Endothelial cell of umbilical vein (primary cell): ENCODE data around the gene DGCR6L. TPM values are rescaled to one million over a fixed set of nuclear protein-coding genes. Genes with fewer than 3 reads are reported as not detected.
"Not testable (repeated sequence)": the region's sequence is repeated elsewhere in the genome, so short reads cannot be mapped to it uniquely, and the experiment has no call there.

Experiments used
- BruUV-seq: library from RNA; stranded (reverse); fragments of 400-500 nt; replicated peaks from 2 replicates; lab custom pipeline; 2021; lab: Mats Ljungman, UMichigan
- CTCF ChIA-PET: fragments of 300-600, 350-600 bp; sonication (Branson Sonifier 250); formaldehyde crosslinking; loops from one replicate; lab custom pipeline; 2021; ENCODE audit warnings: antibody characterized with exemption, inconsistent platforms; lab: Charles Lee
- POLR2A ChIA-PET: fragments of 300-600, 350-600 bp; sonication (Branson Sonifier 250); formaldehyde crosslinking; loops from one replicate; lab custom pipeline; 2021; ENCODE audit warnings: antibody characterized with exemption, inconsistent platforms; lab: Charles Lee
- DNase-seq: peaks from one replicate; pipeline ENCODE4 v3.0.0-alpha.2; 2011; ENCODE audit warnings: low read depth, low spot score
- FAIRE-seq: peaks from 2 replicates; lab custom pipeline; 2011; peaks lifted over from hg19 to GRCh38; lab: Jason Lieb, UNC
- H2AFZ ChIP-seq: 2 replicates; pipeline ENCODE4 v1.6.0; 2012; ENCODE audit warnings: low read depth, low read length, control low read depth, inconsistent platforms
- H3K27ac ChIP-seq: 2 replicates; pipeline ENCODE4 v1.5.1; 2011; ENCODE audit warnings: low read depth, mild to moderate bottlenecking, control low read depth, low read length, moderate library complexity; ENCODE audit not compliant: insufficient read depth
- H3K27me3 ChIP-seq, 2 experiments: 2 replicates each; pipeline versions ENCODE4 v1.6.0 to v1.6.1; 2011; ENCODE audit warnings: low read length in 2 of 2, mixed read lengths in 1 of 2; ENCODE audit not compliant: control insufficient read depth in 2 of 2, insufficient read depth in 2 of 2
- H3K36me3 ChIP-seq, 2 experiments: 2 replicates in 1 of 2; 3 replicates in 1 of 2; pipeline ENCODE4 v1.5.1; 2011; ENCODE audit warnings: low read length in 2 of 2, mild to moderate bottlenecking in 1 of 2, moderate library complexity in 1 of 2; ENCODE audit not compliant: control insufficient read depth in 2 of 2, insufficient read depth in 2 of 2; ENCODE audit errors: extremely low read depth in 1 of 2
- H3K4me1 ChIP-seq: 3 replicates; pipeline ENCODE4 v1.5.1; 2011; ENCODE audit warnings: mild to moderate bottlenecking, low read length; ENCODE audit not compliant: control insufficient read depth, insufficient read depth; ENCODE audit errors: extremely low read depth
- H3K4me2 ChIP-seq: 2 replicates; pipeline ENCODE4 v1.6.1; 2011; ENCODE audit warnings: low read length, control low read depth, mixed read lengths; ENCODE audit not compliant: insufficient read depth
- H3K4me3 ChIP-seq, 3 experiments: fragments of 200-600 bp in 1 of 3; sonication (generic), shearing (Covaris generic) in 1 of 3; replicated peaks in 1 of 3; 2 replicates each; pipeline ENCODE4 v1.5.1; 2011 to 2016; ENCODE audit warnings: control low read depth in 3 of 3, low read length in 3 of 3, mild to moderate bottlenecking in 2 of 3, inconsistent platforms in 1 of 3, low read depth in 1 of 3, moderate library complexity in 1 of 3; ENCODE audit not compliant: insufficient read depth in 1 of 3
- H3K79me2 ChIP-seq: 2 replicates; pipeline ENCODE4 v1.6.0; 2012; ENCODE audit warnings: low read length, inconsistent platforms; ENCODE audit not compliant: control insufficient read depth, insufficient read depth
- H3K9ac ChIP-seq: replicated peaks from 2 replicates; pipeline ENCODE3; 2011; ENCODE audit warnings: low read length, control low read depth; ENCODE audit not compliant: insufficient read depth; ENCODE audit errors: extremely low read depth
- H3K9me1 ChIP-seq: replicated peaks from 3 replicates; pipeline ENCODE4 v1.6.0; 2011; ENCODE audit warnings: mild to moderate bottlenecking, low read length; ENCODE audit not compliant: control insufficient read depth, insufficient read depth; ENCODE audit errors: extremely low read depth
- H3K9me3 ChIP-seq: replicated peaks from 2 replicates; pipeline ENCODE4 v1.5.1; 2012; ENCODE audit warnings: low read length, inconsistent platforms; ENCODE audit not compliant: control insufficient read depth, insufficient read depth
- H4K20me1 ChIP-seq: replicated peaks from 2 replicates; pipeline ENCODE3; 2011; ENCODE audit warnings: mild to moderate bottlenecking, low read length; ENCODE audit not compliant: control insufficient read depth, insufficient read depth; ENCODE audit errors: extremely low read depth
- EZH2 ChIP-seq: IDR thresholded peaks from 2 replicates; pipeline ENCODE4 v1.6.1; 2012; ENCODE audit warnings: borderline replicate concordance, low read depth, mild to moderate bottlenecking, moderate library complexity, low read length, inconsistent platforms; ENCODE audit not compliant: severe bottlenecking
- FOS ChIP-seq: IDR thresholded peaks from 2 replicates; pipeline ENCODE4 v1.6.1; 2011; ENCODE audit warnings: mild to moderate bottlenecking, low read length, moderate library complexity, borderline replicate concordance; ENCODE audit not compliant: insufficient read depth
- GATA2 ChIP-seq: IDR thresholded peaks from 2 replicates; pipeline ENCODE4 v1.7.0; 2011; ENCODE audit warnings: low read depth, mild to moderate bottlenecking, moderate library complexity, mixed read lengths, low read length; ENCODE audit not compliant: insufficient read length, insufficient read depth
- JUN ChIP-seq: IDR thresholded peaks from 2 replicates; pipeline ENCODE4 v1.6.1; 2011; ENCODE audit warnings: borderline replicate concordance, low read depth; ENCODE audit not compliant: insufficient read length, insufficient read depth
- MYC ChIP-seq: IDR thresholded peaks from one replicate; pipeline ENCODE4 v1.6.1; 2011; ENCODE audit warnings: mild to moderate bottlenecking, low read depth, low read length
- POLR2A ChIP-seq: IDR thresholded peaks from 2 replicates; pipeline ENCODE4 v1.6.1; 2012; ENCODE audit warnings: low read depth, mild to moderate bottlenecking, control low read depth, low read length
- POLR2AphosphoS5 ChIP-seq: IDR thresholded peaks from 2 replicates; pipeline ENCODE4 v1.6.1; 2012; ENCODE audit warnings: low read depth, mild to moderate bottlenecking, control low read depth, low read length, moderate library complexity; ENCODE audit not compliant: insufficient read depth
- dilution Hi-C: fragments of 300-500 bp; cut with MboI; formaldehyde crosslinking; loops from one replicate; pipeline ENCODE4 v1.15.0; 2019; ENCODE audit warnings: low sequenced_read_pairs; ENCODE audit not compliant: extremely low pct_ligation_motif_present
- intact Hi-C: fragments of 100-400 bp; cut with micrococcal nuclease; formaldehyde crosslinking; loops from one replicate; pipeline ENCODE4 v1.10.0; 2022
- polyA plus RNA-seq, 4 experiments: library from polyadenylated mRNA; depleted of rRNA in 3 of 4; stranded (reverse) in 3 of 4; unstranded in 1 of 4; fragments of >200 nt; gene quantifications; 2 replicates each; pipeline versions ENCODE4 v1.2.1 to v1.2.3, GENCODE V29; 2011 to 2012; ENCODE audit warnings: missing spikeins in 1 of 4
- total RNA-seq: library from RNA; stranded (reverse); gene quantifications from 2 replicates; pipeline ENCODE4 v1.2.3, GENCODE V29; 2021
- TF ChIP-seq, protein P1 (sequence below): IDR thresholded peaks from 2 replicates; pipeline ENCODE4 v1.6.1; 2011; ENCODE audit not compliant: insufficient read depth, insufficient read length
- TF ChIP-seq, protein P2 (sequence below), 2 donors: IDR thresholded peaks; 1 replicate in 1 of 2; 2 replicates in 1 of 2; pipeline ENCODE4 v1.5.1; 2011; ENCODE audit warnings: low read length in 2 of 2, mild to moderate bottlenecking in 2 of 2, moderate library complexity in 2 of 2, control low read depth in 1 of 2, inconsistent platforms in 1 of 2, low read depth in 1 of 2; ENCODE audit not compliant: insufficient read depth in 1 of 2; ENCODE audit errors: extremely low read depth in 1 of 2

Gene DGCR6L
- total and polyA plus RNA-seq, 2 donors (not counting 3 experiments of a cell fraction or from before 2014, with no cell fraction given) = 38.0 to 67.5 TPM

DNA sequence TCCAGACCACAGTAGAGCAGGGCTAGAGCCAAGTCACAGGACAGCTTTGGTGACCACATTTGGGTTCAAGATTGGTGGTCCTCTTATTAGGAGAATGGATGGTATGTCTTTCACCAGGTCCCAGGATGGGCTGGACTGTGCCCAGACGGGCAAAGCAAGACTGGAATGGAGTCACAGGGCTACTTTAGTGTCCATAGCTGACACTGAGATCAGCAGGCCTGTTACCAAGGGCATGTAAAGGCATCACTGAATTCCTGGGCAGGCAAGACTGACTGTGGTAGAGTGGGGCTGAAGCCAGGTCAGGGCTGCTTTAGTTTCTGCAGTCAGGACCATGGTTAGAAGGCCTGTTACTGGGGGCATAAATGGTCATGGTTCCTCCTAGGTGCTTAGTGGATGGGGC is 6.1 kb upstream of the DGCR6L start:
- BruUV-seq, DNase-seq, H3K36me3 ChIP-seq, H3K9me1 ChIP-seq, H3K9me3 ChIP-seq, H3K4me1 ChIP-seq, H3K79me2 ChIP-seq, H3K27me3 ChIP-seq, H3K4me3 ChIP-seq, dilution Hi-C loops, H3K4me2 ChIP-seq, CTCF ChIA-PET, FAIRE-seq, H4K20me1 ChIP-seq, H3K9ac ChIP-seq, POLR2A ChIA-PET, H3K27ac ChIP-seq, H2AFZ ChIP-seq: not testable (repeated sequence)
- intact Hi-C loops = loop anchor here (10.0 kb wide), 1 partner anchor 169 kb away; the partner anchor contains the start of gene KLHL22

DNA sequence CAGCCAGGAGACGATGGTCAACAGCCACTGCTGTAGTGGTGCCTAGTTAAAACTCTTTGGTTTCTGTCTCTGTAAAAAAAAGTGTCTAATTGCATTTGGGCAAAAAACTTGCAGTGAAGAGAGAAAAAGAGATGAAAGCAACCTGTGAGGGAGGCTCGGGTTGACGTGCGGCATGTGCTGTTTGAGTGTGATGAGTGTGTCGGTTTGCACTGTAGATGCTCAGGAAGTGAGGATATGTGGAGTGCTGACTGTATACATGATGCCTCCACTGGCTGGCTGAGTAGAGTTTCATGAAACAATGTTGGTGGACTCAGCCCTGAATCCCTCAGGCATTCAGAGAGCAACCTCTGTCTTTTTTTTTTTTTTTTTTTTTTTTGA is 4.3 kb upstream of the DGCR6L start:
- H3K4me3 ChIP-seq = no peak overlapping the region
- H3K9ac ChIP-seq = no peak overlapping the region
- H3K4me2 ChIP-seq = no peak overlapping the region
- TF ChIP-seq, protein P1, sequence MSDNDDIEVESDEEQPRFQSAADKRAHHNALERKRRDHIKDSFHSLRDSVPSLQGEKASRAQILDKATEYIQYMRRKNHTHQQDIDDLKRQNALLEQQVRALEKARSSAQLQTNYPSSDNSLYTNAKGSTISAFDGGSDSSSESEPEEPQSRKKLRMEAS = no peak
- TF ChIP-seq GATA2 = no peak
- no peak for TF ChIP-seq POLR2A
- TF ChIP-seq, protein P2, sequence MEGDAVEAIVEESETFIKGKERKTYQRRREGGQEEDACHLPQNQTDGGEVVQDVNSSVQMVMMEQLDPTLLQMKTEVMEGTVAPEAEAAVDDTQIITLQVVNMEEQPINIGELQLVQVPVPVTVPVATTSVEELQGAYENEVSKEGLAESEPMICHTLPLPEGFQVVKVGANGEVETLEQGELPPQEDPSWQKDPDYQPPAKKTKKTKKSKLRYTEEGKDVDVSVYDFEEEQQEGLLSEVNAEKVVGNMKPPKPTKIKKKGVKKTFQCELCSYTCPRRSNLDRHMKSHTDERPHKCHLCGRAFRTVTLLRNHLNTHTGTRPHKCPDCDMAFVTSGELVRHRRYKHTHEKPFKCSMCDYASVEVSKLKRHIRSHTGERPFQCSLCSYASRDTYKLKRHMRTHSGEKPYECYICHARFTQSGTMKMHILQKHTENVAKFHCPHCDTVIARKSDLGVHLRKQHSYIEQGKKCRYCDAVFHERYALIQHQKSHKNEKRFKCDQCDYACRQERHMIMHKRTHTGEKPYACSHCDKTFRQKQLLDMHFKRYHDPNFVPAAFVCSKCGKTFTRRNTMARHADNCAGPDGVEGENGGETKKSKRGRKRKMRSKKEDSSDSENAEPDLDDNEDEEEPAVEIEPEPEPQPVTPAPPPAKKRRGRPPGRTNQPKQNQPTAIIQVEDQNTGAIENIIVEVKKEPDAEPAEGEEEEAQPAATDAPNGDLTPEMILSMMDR (IDR thresholded peaks at IDR 0.05; ENCODE audit: extremely low read depth in 1 of 2, insufficient read depth in 1 of 2, low read depth in 1 of 2, low read length in 2 of 2) = no peak
- TF ChIP-seq MYC = no peak
- TF ChIP-seq POLR2AphosphoS5 = no peak
- no peak for TF ChIP-seq FOS
- no peak for TF ChIP-seq JUN
- TF ChIP-seq EZH2 = no peak
- H3K79me2 ChIP-seq = peaks cover 9% of the 10 kb centered on the region
- FAIRE-seq (no peak), DNase-seq (no peak)
- intact Hi-C loops (loop anchor here (10.0 kb wide), 1 partner anchor 171 kb away; the partner anchor contains the start of gene KLHL22), dilution Hi-C loops (no loop called here)
- BruUV-seq = no TSS peak
- no peaks in the 10 kb centered on the region for H3K27me3 ChIP-seq
- H2AFZ ChIP-seq = no peak overlapping the region
- H3K4me1 ChIP-seq = peaks cover 7% of the 10 kb centered on the region
- H4K20me1 ChIP-seq = no peaks in the 10 kb centered on the region
- ChIA-PET POLR2A (no interaction called here), CTCF (no interaction called here)
- H3K36me3 ChIP-seq = no peaks in the 10 kb centered on the region
- H3K27ac ChIP-seq = no peak overlapping the region
- no peaks in the 10 kb centered on the region for H3K9me1 ChIP-seq
- no peaks in the 10 kb centered on the region for H3K9me3 ChIP-seq
